ENCODE results near the gene ALX3. TPM values are rescaled to one million over a fixed set of nuclear protein-coding genes. Genes with fewer than 3 reads are reported as not detected.
"Not testable (repeated sequence)": the region's sequence is repeated elsewhere in the genome, so short reads cannot be mapped to it uniquely, and the experiment has no call there.

ALX3 gene
- total RNA-seq, 2 experiments from 2014 or later, result not detected

GRCh38 chr1:110034451-110035235 is 35.8 kb downstream of the ALX3 start, which contains the start of gene STRIP1:
TSS of gene STRIP1 (plus strand) at chr1:110034624. CDS start at chr1:110034638, 14 bp downstream.
- Mint-ChIP-seq H3K4me1 (ENCODE audit: low read depth) (peaks cover 59% of the 10 kb centered on the region), H3K27ac (peak within 1 kb of the TSS; percentile 92), H3K9me3 (no peaks in the 10 kb centered on the region), H3K27me3 (no peaks in the 10 kb centered on the region), H3K36me3 (peaks cover 12% of the 10 kb centered on the region), H3K4me3 (peak within 1 kb of the TSS; percentile 82)
- ChIA-PET CTCF (interaction anchor here (0.6 to 14.8 kb wide), 14 partner anchors 22 to 461 kb away, joined by 3 to 186 read pairs (median 4); partner anchors contain the start of genes AHCYL1, AMPD2 and GNAT2), POLR2A (interaction anchor here (0.7 to 1.6 kb wide), 8 partner anchors 14 to 305 kb away, joined by 3 to 7 read pairs (median 3); partner anchors contain the start of genes AHCYL1 and RBM15)
- DNase-seq, result peak; percentile 95
- intact Hi-C loops (cut with micrococcal nuclease), result loop anchor here (1.0 to 5.0 kb wide), 7 partner anchors 26 to 751 kb away; partner anchors contain the start of genes GNAI3, PSRC1 and RBM15

DNA sequence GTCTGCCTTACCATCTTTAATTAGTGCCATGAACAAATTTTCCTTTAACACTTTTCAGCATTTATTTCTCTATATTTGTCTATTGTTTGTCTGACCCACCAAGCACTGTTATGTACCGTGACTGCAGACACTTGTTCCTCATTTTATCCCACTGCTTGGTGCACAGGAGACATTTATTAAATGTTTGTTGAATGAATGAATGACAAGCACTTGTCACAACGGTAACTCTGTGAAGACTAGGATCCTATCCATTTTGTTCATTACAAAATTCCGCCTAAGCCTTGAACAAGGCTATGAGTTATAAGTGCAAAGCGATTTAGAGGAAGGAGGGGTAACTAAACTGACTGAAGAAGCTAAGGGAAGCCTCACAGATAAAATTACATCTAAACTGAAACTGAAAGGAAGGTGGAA is 36.4 kb downstream of the ALX3 start:
- Mint-ChIP-seq H3K4me1 (ENCODE audit: low read depth) (peaks cover 59% of the 10 kb centered on the region), H3K4me3 (peak overlapping the region; percentile 79), H3K27ac (peak overlapping the region; percentile 92), H3K9me3 (no peaks in the 10 kb centered on the region), H3K27me3 (no peaks in the 10 kb centered on the region), H3K36me3 (peaks cover 7% of the 10 kb centered on the region)
- DNase-seq, result no peak
- ChIA-PET CTCF (interaction anchor here (0.6 to 14.8 kb wide), 11 partner anchors 23 to 426 kb away, joined by 3 to 186 read pairs (median 4); partner anchors contain the start of genes AHCYL1, AMPD2 and GNAT2), POLR2A (interaction anchor here (0.9 to 1.4 kb wide), 4 partner anchors 14 to 304 kb away, joined by 3 to 7 read pairs (median 3); no protein-coding TSS in a partner anchor)
- intact Hi-C loops (cut with micrococcal nuclease), result loop anchor here (1.0 to 5.0 kb wide), 7 partner anchors 27 to 751 kb away; partner anchors contain the start of genes GNAI3, PSRC1 and RBM15

- DNase-seq, result no peak
- Mint-ChIP-seq H3K4me3 (peak overlapping the region; percentile 79), H3K27ac (peak overlapping the region; percentile 92), H3K4me1 (ENCODE audit: low read depth) (peaks cover 59% of the 10 kb centered on the region), H3K27me3 (no peaks in the 10 kb centered on the region), H3K9me3 (no peaks in the 10 kb centered on the region), H3K36me3 (peaks cover 2% of the 10 kb centered on the region)
- intact Hi-C loops (cut with micrococcal nuclease), result loop anchor here (5.0 kb wide), 2 partner anchors 74 to 486 kb away; partner anchors contain the start of gene GNAI3
- ChIA-PET CTCF (no interaction called here), POLR2A (no interaction called here)
Measured at GRCh38 chr1:110033421-110033820, 37.1 kb downstream of the ALX3 start.

GRCh38 chr1:110032327-110032726 is 38.1 kb downstream of the ALX3 start:
- Mint-ChIP-seq H3K36me3 (no peaks in the 10 kb centered on the region), H3K4me3 (no peak overlapping the region), H3K4me1 (ENCODE audit: low read depth) (peaks cover 59% of the 10 kb centered on the region), H3K27me3 (no peaks in the 10 kb centered on the region), H3K27ac (peak overlapping the region; percentile 35), H3K9me3 (no peaks in the 10 kb centered on the region)
- intact Hi-C loops (cut with micrococcal nuclease), result loop anchor here (5.0 kb wide), 2 partner anchors 75 to 485 kb away; partner anchors contain the start of gene GNAI3
- POLR2A ChIA-PET, result interaction anchor here (1.1 kb wide), 1 partner anchor 10 kb away, joined by 3 read pairs; no protein-coding TSS in a partner anchor
- no peak for DNase-seq
- CTCF ChIA-PET, result interaction anchor here (1.2 to 4.9 kb wide), 4 partner anchors 28 to 56 kb away, joined by 4 to 36 read pairs (median 20); partner anchors contain the start of gene AHCYL1

GRCh38 chr1:110030687-110031086 is 39.8 kb downstream of the ALX3 start:
- not testable (repeated sequence) for DNase-seq, H3K36me3 Mint-ChIP-seq, H3K9me3 Mint-ChIP-seq, H3K27me3 Mint-ChIP-seq
- ChIA-PET POLR2A (interaction anchor here (1.1 kb wide), 1 partner anchor 45 kb away, joined by 3 read pairs; no protein-coding TSS in a partner anchor), CTCF (interaction anchor here (0.8 to 4.9 kb wide), 18 partner anchors 8 to 465 kb away, joined by 3 to 40 read pairs (median 10); partner anchors contain the start of gene AHCYL1)
- H3K27ac Mint-ChIP-seq, result peak overlapping the region; percentile 88
- intact Hi-C loops (cut with micrococcal nuclease), result loop anchor here (1.0 to 5.0 kb wide), 3 partner anchors 46 to 483 kb away; partner anchors contain the start of genes AHCYL1 and GNAI3
- H3K4me1 Mint-ChIP-seq (ENCODE audit: low read depth), result peaks cover 46% of the 10 kb centered on the region
- peak overlapping the region; percentile 83 for H3K4me3 Mint-ChIP-seq

GRCh38 chr1:110024613-110025012 is 45.9 kb downstream of the ALX3 start:
- POLR2A ChIA-PET, result no interaction called here
- intact Hi-C loops (cut with micrococcal nuclease), result no loop called here
- no peaks in the 10 kb centered on the region for H3K27me3 Mint-ChIP-seq
- H3K9me3 Mint-ChIP-seq, result no peaks in the 10 kb centered on the region
- no peak for DNase-seq
- peaks cover 17% of the 10 kb centered on the region for H3K36me3 Mint-ChIP-seq
- CTCF ChIA-PET, result interaction anchor here (1.3 kb wide), 1 partner anchor 41 kb away, joined by 3 read pairs; no protein-coding TSS in a partner anchor
- H3K4me3 Mint-ChIP-seq, result no peak overlapping the region
- H3K4me1 Mint-ChIP-seq (ENCODE audit: low read depth), result no peaks in the 10 kb centered on the region
- no peak overlapping the region for H3K27ac Mint-ChIP-seq

DNA sequence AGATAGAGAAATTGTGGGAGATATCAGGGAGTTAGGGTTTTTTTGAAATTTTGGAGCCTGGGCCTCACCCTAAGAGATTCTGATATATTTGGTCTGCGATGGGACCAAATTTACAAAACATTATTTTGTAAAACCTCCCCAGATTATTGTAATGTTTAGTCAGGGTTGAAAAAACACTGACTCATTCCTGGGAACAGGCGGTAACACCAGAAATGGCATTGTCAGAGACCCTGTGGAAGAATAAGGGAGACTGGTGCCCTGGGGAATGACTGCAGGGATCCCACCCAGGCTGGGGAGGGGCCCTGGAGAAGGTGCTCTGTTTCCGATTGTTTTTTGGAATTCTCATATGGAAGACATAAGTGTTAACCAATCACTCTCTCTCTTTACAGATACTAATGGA is 49.2 kb downstream of the ALX3 start:
- no peak overlapping the region for H3K4me3 Mint-ChIP-seq
- ChIA-PET POLR2A (no interaction called here), CTCF (interaction anchor here (0.9 to 2.4 kb wide), 2 partner anchors 37 to 244 kb away, joined by 3 to 10 read pairs; partner anchors contain the start of gene AHCYL1)
- H3K9me3 Mint-ChIP-seq, result no peaks in the 10 kb centered on the region
- H3K4me1 Mint-ChIP-seq (ENCODE audit: low read depth), result no peaks in the 10 kb centered on the region
- no peak for DNase-seq
- no peaks in the 10 kb centered on the region for H3K27me3 Mint-ChIP-seq
- H3K36me3 Mint-ChIP-seq, result peaks cover 41% of the 10 kb centered on the region
- no peak overlapping the region for H3K27ac Mint-ChIP-seq
- intact Hi-C loops (cut with micrococcal nuclease), result no loop called here

GRCh38 chr1:110019770-110020169 is 50.7 kb downstream of the ALX3 start:
- Mint-ChIP-seq H3K4me1 (ENCODE audit: low read depth) (no peaks in the 10 kb centered on the region), H3K9me3 (no peaks in the 10 kb centered on the region), H3K27me3 (no peaks in the 10 kb centered on the region), H3K36me3 (peaks cover 47% of the 10 kb centered on the region), H3K4me3 (no peak overlapping the region), H3K27ac (no peak overlapping the region)
- ChIA-PET CTCF (interaction anchor here (1.3 to 4.1 kb wide), 3 partner anchors 10 to 35 kb away, joined by 3 to 31 read pairs (median 10); partner anchors contain the start of gene AHCYL1), POLR2A (interaction anchor here (1.4 kb wide), 1 partner anchor 15 kb away, joined by 7 read pairs; the partner anchor contains the start of gene STRIP1)
- intact Hi-C loops (cut with micrococcal nuclease), result no loop called here
- no peak for DNase-seq

DNA sequence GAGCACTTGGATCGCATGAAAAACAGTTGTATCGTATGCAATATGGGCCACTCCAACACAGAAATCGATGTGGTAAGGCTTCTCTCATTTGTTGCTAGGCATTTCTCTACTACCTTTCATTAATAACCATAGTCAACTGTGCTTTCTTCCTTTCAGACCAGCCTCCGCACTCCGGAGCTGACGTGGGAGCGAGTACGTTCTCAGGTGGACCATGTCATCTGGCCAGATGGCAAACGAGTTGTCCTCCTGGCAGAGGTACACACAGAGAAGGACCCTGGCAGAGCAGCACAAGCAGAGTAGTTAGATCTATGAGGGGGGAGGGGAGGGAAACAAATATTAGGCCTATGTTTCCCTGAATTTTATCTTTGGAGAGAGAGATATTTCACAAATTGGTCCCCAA is 52.1 kb downstream of the ALX3 start:
- H3K4me1 Mint-ChIP-seq (ENCODE audit: low read depth), result no peaks in the 10 kb centered on the region
- no peaks in the 10 kb centered on the region for H3K27me3 Mint-ChIP-seq
- no peaks in the 10 kb centered on the region for H3K9me3 Mint-ChIP-seq
- intact Hi-C loops (cut with micrococcal nuclease), result no loop called here
- no peak overlapping the region for H3K4me3 Mint-ChIP-seq
- H3K36me3 Mint-ChIP-seq, result peaks cover 43% of the 10 kb centered on the region
- DNase-seq, result no peak
- ChIA-PET CTCF (interaction anchor here (0.8 to 4.1 kb wide), 2 partner anchors 11 to 42 kb away, joined by 3 to 31 read pairs; no protein-coding TSS in a partner anchor), POLR2A (no interaction called here)
- no peak overlapping the region for H3K27ac Mint-ChIP-seq

- DNase-seq, result no peak
- Mint-ChIP-seq H3K4me3 (no peak overlapping the region), H3K9me3 (no peaks in the 10 kb centered on the region), H3K27me3 (no peaks in the 10 kb centered on the region), H3K4me1 (ENCODE audit: low read depth) (no peaks in the 10 kb centered on the region), H3K27ac (no peak overlapping the region), H3K36me3 (peaks cover 42% of the 10 kb centered on the region)
- ChIA-PET POLR2A (no interaction called here), CTCF (interaction anchor here (0.7 to 4.1 kb wide), 2 partner anchors 12 to 1382 kb away, joined by 3 to 31 read pairs; no protein-coding TSS in a partner anchor)
- intact Hi-C loops (cut with micrococcal nuclease), result no loop called here
Measured at GRCh38 chr1:110017792-110018191, 52.7 kb downstream of the ALX3 start.

DNA sequence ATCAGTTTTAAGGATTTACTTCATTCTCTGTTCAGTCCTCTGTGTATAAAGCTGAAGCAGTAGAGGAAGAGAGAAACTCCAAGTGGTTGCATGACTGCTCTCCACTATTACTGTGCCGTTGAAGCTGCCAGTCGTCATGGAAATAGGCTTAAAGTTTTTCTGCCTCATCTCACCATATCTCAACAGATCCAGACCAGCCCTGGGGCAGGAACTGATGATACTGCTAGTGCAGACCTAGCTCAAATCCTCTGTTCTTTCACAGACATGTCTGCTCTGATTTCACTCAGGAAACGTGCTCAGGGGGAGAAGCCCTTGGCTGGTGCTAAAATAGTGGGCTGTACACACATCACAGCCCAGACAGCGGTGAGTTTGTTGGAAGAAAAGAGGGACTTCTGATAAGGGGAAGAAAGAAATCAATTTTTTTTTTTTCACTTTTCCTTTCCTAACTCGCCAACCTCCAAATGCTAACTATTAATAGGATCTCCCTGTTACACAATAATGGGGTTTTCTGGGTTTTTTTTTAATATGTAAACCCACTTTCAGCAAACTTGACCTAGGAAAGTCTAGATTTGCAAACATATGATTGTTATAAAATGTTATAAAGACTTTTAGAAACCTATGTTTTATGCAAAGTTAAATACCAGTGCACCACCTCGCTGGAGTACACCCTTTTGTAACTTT is 58.2 kb downstream of the ALX3 start:
- Mint-ChIP-seq H3K4me1 (ENCODE audit: low read depth) (no peaks in the 10 kb centered on the region), H3K9me3 (no peaks in the 10 kb centered on the region), H3K4me3 (no peak overlapping the region), H3K36me3 (peaks cover 46% of the 10 kb centered on the region), H3K27ac (no peak overlapping the region), H3K27me3 (no peaks in the 10 kb centered on the region)
- ChIA-PET POLR2A (no interaction called here), CTCF (interaction anchor here (1.1 to 4.7 kb wide), 12 partner anchors 17 to 376 kb away, joined by 3 to 36 read pairs (median 6); partner anchors contain the start of gene AHCYL1)
- intact Hi-C loops (cut with micrococcal nuclease), result no loop called here
- DNase-seq, result no peak

Measured in activated CD4-positive, alpha-beta memory T cell treated with anti-CD3 and anti-CD28 coated beads for 36 hours (primary cell).